Measurements from ENCODE around the gene E2F4.

GRCh38 chr16:67156143-67156844 lies 35.7 kb upstream of the E2F4 start:
- TF ChIP-seq, protein P1, sequence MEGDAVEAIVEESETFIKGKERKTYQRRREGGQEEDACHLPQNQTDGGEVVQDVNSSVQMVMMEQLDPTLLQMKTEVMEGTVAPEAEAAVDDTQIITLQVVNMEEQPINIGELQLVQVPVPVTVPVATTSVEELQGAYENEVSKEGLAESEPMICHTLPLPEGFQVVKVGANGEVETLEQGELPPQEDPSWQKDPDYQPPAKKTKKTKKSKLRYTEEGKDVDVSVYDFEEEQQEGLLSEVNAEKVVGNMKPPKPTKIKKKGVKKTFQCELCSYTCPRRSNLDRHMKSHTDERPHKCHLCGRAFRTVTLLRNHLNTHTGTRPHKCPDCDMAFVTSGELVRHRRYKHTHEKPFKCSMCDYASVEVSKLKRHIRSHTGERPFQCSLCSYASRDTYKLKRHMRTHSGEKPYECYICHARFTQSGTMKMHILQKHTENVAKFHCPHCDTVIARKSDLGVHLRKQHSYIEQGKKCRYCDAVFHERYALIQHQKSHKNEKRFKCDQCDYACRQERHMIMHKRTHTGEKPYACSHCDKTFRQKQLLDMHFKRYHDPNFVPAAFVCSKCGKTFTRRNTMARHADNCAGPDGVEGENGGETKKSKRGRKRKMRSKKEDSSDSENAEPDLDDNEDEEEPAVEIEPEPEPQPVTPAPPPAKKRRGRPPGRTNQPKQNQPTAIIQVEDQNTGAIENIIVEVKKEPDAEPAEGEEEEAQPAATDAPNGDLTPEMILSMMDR (conservative IDR thresholded peaks at IDR 0.05 in 1 of 2, IDR thresholded peaks at IDR 0.05 in 1 of 2; ENCODE audit: low read depth in 1 of 2, low read length in 2 of 2): no peak
- no peak for TF ChIP-seq EZH2 (IDR thresholded peaks at IDR 0.05; ENCODE audit: low read length, missing control alignments)
